SK-N-SH (cell line): ENCODE results near the gene CATSPERZ. TPM values are rescaled to one million over a fixed set of nuclear protein-coding genes. Genes with fewer than 3 reads are reported as not detected.

Experiments used
- CTCF ChIA-PET: fragments of 300-600, 350-600 bp; formaldehyde crosslinking; extraction: SDS; loops from one replicate; lab custom pipeline; 2021; lab: Yijun Ruan, JAX
- POLR2A ChIA-PET: fragments of 350-600 bp; sonication (Branson Sonifier 250); formaldehyde crosslinking; extraction: SDS; loops from one replicate; lab custom pipeline; 2020; ENCODE audit warnings: antibody characterized with exemption, inconsistent platforms; lab: Yijun Ruan, JAX
- DNase-seq: peaks from one replicate; pipeline ENCODE4 v3.0.0; 2012
- H2AFZ ChIP-seq: fragments of 200-600 bp; sonication (generic); 2 replicates; pipeline ENCODE4 v1.8.1; 2016; ENCODE audit warnings: antibody characterized with exemption, mild to moderate bottlenecking, low read depth
- H3F3A ChIP-seq: fragments of 200-600 bp; sonication (generic); replicated peaks from 2 replicates; pipeline ENCODE3; 2016; ENCODE audit warnings: antibody characterized with exemption, mild to moderate bottlenecking; ENCODE audit not compliant: insufficient read depth
- H3K27ac ChIP-seq, 2 experiments: fragments of 200-500 bp in 1 of 2; fragments of 200-600 bp in 1 of 2; sonication (Bioruptor generic) in 1 of 2; sonication (generic), shearing (Covaris generic) in 1 of 2; 2 replicates each; pipeline versions ENCODE4 v1.5.1 to v1.6.1; 2014 to 2016; ENCODE audit warnings: low read depth in 2 of 2, inconsistent platforms in 1 of 2, low read length in 1 of 2, mild to moderate bottlenecking in 1 of 2, mixed read lengths in 1 of 2
- H3K27me3 ChIP-seq: fragments of 200-600 bp; sonication (generic), shearing (Covaris generic); 2 replicates; pipeline ENCODE4 v1.6.1; 2016; ENCODE audit warnings: mixed run types; ENCODE audit not compliant: insufficient read depth
- H3K36me3 ChIP-seq, 2 experiments: fragments of 200-500 bp in 1 of 2; fragments of 200-600 bp in 1 of 2; sonication (Bioruptor generic) in 1 of 2; sonication (generic) in 1 of 2; replicated peaks in 1 of 2; 2 replicates each; pipeline versions ENCODE3 to v1.5.1; 2014 to 2016; ENCODE audit warnings: low read length in 1 of 2, mild to moderate bottlenecking in 1 of 2; ENCODE audit not compliant: insufficient read depth in 2 of 2, control insufficient read depth in 1 of 2
- H3K4me1 ChIP-seq, 2 experiments: fragments of 200-500 bp in 1 of 2; fragments of 200-600 bp in 1 of 2; sonication (Bioruptor generic) in 1 of 2; sonication (generic), shearing (Covaris generic) in 1 of 2; 2 replicates each; pipeline versions ENCODE4 v1.5.1 to v1.6.1; 2014 to 2016; ENCODE audit warnings: low read depth in 1 of 2, low read length in 1 of 2, mixed run types in 1 of 2; ENCODE audit not compliant: insufficient read depth in 2 of 2, control insufficient read depth in 1 of 2
- H3K4me2 ChIP-seq: fragments of 200-600 bp; sonication (generic), shearing (Covaris generic); 2 replicates; pipeline ENCODE4 v1.6.1; 2017; ENCODE audit warnings: mixed run types
- H3K4me3 ChIP-seq, 2 experiments: fragments of 200-500 bp in 1 of 2; fragments of 200-600 bp in 1 of 2; sonication (Bioruptor generic) in 1 of 2; sonication (generic), shearing (Covaris generic) in 1 of 2; 2 replicates each; pipeline versions ENCODE4 v1.5.1 to v1.8.1; 2014 to 2016; ENCODE audit warnings: low read depth in 2 of 2, inconsistent platforms in 1 of 2, low read length in 1 of 2, mild to moderate bottlenecking in 1 of 2, mixed read lengths in 1 of 2, moderate library complexity in 1 of 2
- H3K79me2 ChIP-seq: fragments of 200-600 bp; sonication (generic); 2 replicates; pipeline ENCODE4 v1.8.1; 2017; ENCODE audit warnings: mild to moderate bottlenecking; ENCODE audit not compliant: insufficient read depth
- H3K9ac ChIP-seq: fragments of 200-600 bp; sonication (generic); 2 replicates; pipeline ENCODE4 v1.6.1; 2017; ENCODE audit warnings: mixed run types
- H3K9me2 ChIP-seq: fragments of 200-600 bp; sonication (generic); 2 replicates; pipeline ENCODE4 v1.6.1; 2017; ENCODE audit warnings: mixed run types
- H3K9me3 ChIP-seq: fragments of 200-600 bp; sonication (generic); 2 replicates; pipeline ENCODE4 v1.6.1; 2017; ENCODE audit warnings: mixed run types, mild to moderate bottlenecking, moderate library complexity
- H4K20me1 ChIP-seq: fragments of 200-600 bp; sonication (generic); 2 replicates; pipeline ENCODE4 v1.6.1; 2017; ENCODE audit warnings: mild to moderate bottlenecking, mixed run types; ENCODE audit not compliant: insufficient read depth
- CHD2 ChIP-seq: fragments of 150-350 bp; IDR thresholded peaks from 2 replicates; pipeline ENCODE4 v1.6.1; 2018; ENCODE audit warnings: low read length; ENCODE audit not compliant: partially characterized antibody
- FOXJ3 ChIP-seq: sonication (generic); formaldehyde crosslinking; IDR thresholded peaks from 2 replicates; pipeline ENCODE4 v1.5.1; 2020; ENCODE audit warnings: mild to moderate bottlenecking, missing genetic modification reagents
- FOXM1 ChIP-seq: IDR thresholded peaks from 2 replicates; pipeline ENCODE4 v1.4.0; 2012; ENCODE audit warnings: low read depth, mild to moderate bottlenecking
- GABPA ChIP-seq: IDR thresholded peaks from 2 replicates; pipeline ENCODE4 v1.4.0; 2012; ENCODE audit warnings: low read depth, mild to moderate bottlenecking
- IRF3 ChIP-seq: fragments of 150-350 bp; IDR thresholded peaks from 2 replicates; pipeline ENCODE4 v1.6.1; 2016; ENCODE audit warnings: mild to moderate bottlenecking, low read depth, low read length
- MAX ChIP-seq: IDR thresholded peaks from 2 replicates; pipeline ENCODE4 v1.4.0; 2012; ENCODE audit warnings: low read depth
- NFIC ChIP-seq: IDR thresholded peaks from 2 replicates; pipeline ENCODE4 v1.4.0; 2012; ENCODE audit warnings: borderline replicate concordance
- NRF1 ChIP-seq: IDR thresholded peaks from 2 replicates; pipeline ENCODE4 v1.6.1; 2012; ENCODE audit warnings: low read depth, mild to moderate bottlenecking, low read length
- PBX3 ChIP-seq: IDR thresholded peaks from 2 replicates; pipeline ENCODE4; 2012
- RAD21 ChIP-seq: IDR thresholded peaks from 2 replicates; pipeline ENCODE4 v1.6.1; 2012; ENCODE audit warnings: mild to moderate bottlenecking, low read length
- RCOR1 ChIP-seq: fragments of 150-350 bp; IDR thresholded peaks from 2 replicates; pipeline ENCODE4 v1.6.1; 2017; ENCODE audit warnings: antibody characterized with exemption, low read length
- REST ChIP-seq: IDR thresholded peaks from 2 replicates; pipeline ENCODE4 v1.6.1; 2012; ENCODE audit warnings: mild to moderate bottlenecking, low read depth, low read length, moderate library complexity
- RXRA ChIP-seq: IDR thresholded peaks from 2 replicates; pipeline ENCODE4 v1.4.0; 2012; ENCODE audit warnings: low read depth, mild to moderate bottlenecking, borderline replicate concordance
- SIN3A ChIP-seq: IDR thresholded peaks from 2 replicates; pipeline ENCODE4 v1.6.1; 2012; ENCODE audit warnings: low read depth, mild to moderate bottlenecking, low read length, moderate library complexity, borderline replicate concordance
- SMC3 ChIP-seq: IDR thresholded peaks from 2 replicates; pipeline ENCODE4 v1.6.1; 2012; ENCODE audit warnings: low read depth, low read length, improper control_type of control experiment
- TEAD4 ChIP-seq: IDR thresholded peaks from 2 replicates; pipeline ENCODE4 v1.4.0; 2012; ENCODE audit warnings: mild to moderate bottlenecking, borderline replicate concordance; ENCODE audit not compliant: insufficient read depth
- USF1 ChIP-seq: IDR thresholded peaks from 2 replicates; pipeline ENCODE4 v1.4.0; 2012; ENCODE audit warnings: low read depth, borderline replicate concordance
- USF2 ChIP-seq: fragments of 150-350 bp; IDR thresholded peaks from 2 replicates; pipeline ENCODE4 v1.6.1; 2017; ENCODE audit warnings: antibody characterized with exemption, low read length, low read depth, borderline replicate concordance
- YY1 ChIP-seq: IDR thresholded peaks from 2 replicates; pipeline ENCODE4 v1.4.0; 2012; ENCODE audit warnings: low read depth, mild to moderate bottlenecking
- WGBS: methylation state at CpG from one replicate; pipeline ENCODE4 v1.1.6; 2017; ENCODE audit warnings: low lambda C conversion rate; 5-methylcytosine and 5-hydroxymethylcytosine counted together
- polyA plus RNA-seq, 3 experiments: library from polyadenylated mRNA; depleted of rRNA; stranded (reverse); fragments of >200 nt; gene quantifications; 2 replicates each; pipeline ENCODE4 v1.2.3, GENCODE V29; 2012

CATSPERZ gene
- polyA plus RNA-seq, 1 of the 3 experiments (the other 2 are of a cell fraction): 0.54 TPM

- TF ChIP-seq REST (peak; percentile 57; the same call in 1 of the 2 replicates), SMC3 (peak; percentile 31; the same call in 1 of the 2 replicates), SIN3A (peak; percentile 31; the same call in 1 of the 2 replicates), RAD21 (peak; percentile 55), YY1 (peak; percentile 52; the same call in 1 of the 2 replicates), FOXM1 (no peak)
These were observed 18.0 kb downstream of the CATSPERZ start, which contains the start of gene PRDX5 (continued) for GRCh38 chr11:64317961-64318765.

GRCh38 chr11:64318766-64319761, 18.9 kb downstream of the CATSPERZ start:
- POLR2A ChIA-PET: interaction anchor here (0.7 to 2.3 kb wide), 5 partner anchors 15 to 93 kb away, joined by 3 to 18 read pairs (median 5); partner anchors contain the start of genes ESRRA, NUDT22 and TRPT1
- WGBS: 33% methylated on average over 17 of the region's 19 CpGs

More at GRCh38 chr11:64318766-64319761, 18.9 kb downstream of the CATSPERZ start:
- DNase-seq: no peak
- Histone ChIP-seq H3K4me2 (peak overlapping the region; percentile 88), H3F3A (peaks cover 6% of the 10 kb centered on the region), H3K4me1 (peaks cover 0 to 15% of the 10 kb centered on the region in 2 experiments; a peak in 2 of 4 replicates), H3K9me3 (no peaks in the 10 kb centered on the region), H3K36me3 (peaks cover 0 to 30% of the 10 kb centered on the region in 2 experiments), H3K27ac (peak overlapping the region; percentile 97 to 100; a peak in 3 of 4 replicates), H3K9me2 (no peaks in the 10 kb centered on the region), H2AFZ (peak overlapping the region; percentile 91; the same call in 1 of the 2 replicates), H3K4me3 (peak overlapping the region; percentile 70 to 98), H3K27me3 (no peaks in the 10 kb centered on the region), H3K9ac (peak overlapping the region; percentile 91), H4K20me1 (no peaks in the 10 kb centered on the region), H3K79me2 (peaks cover 39% of the 10 kb centered on the region)
- CTCF ChIA-PET: interaction anchor here (1.7 to 3.0 kb wide), 4 partner anchors 13 to 130 kb away, joined by 9 to 27 read pairs (median 10); partner anchors contain the start of gene ESRRA
- TF ChIP-seq USF1: no peak
- TF ChIP-seq NRF1: no peak
- TF ChIP-seq PBX3: no peak
- TF ChIP-seq TEAD4: no peak
- TF ChIP-seq SIN3A: no peak
- no peak for TF ChIP-seq RCOR1
- no peak for TF ChIP-seq CHD2
- TF ChIP-seq RAD21: no peak
- no peak for TF ChIP-seq USF2
- no peak for TF ChIP-seq RXRA
- no peak for TF ChIP-seq NFIC
- TF ChIP-seq MAX: no peak
- no peak for TF ChIP-seq GABPA
- TF ChIP-seq IRF3: no peak
- no peak for TF ChIP-seq FOXJ3
